ENCODE results near the gene PPP1R3G. TPM values are rescaled to one million over a fixed set of nuclear protein-coding genes. Genes with fewer than 3 reads are reported as not detected.
"Not testable (repeated sequence)": the region's sequence is repeated elsewhere in the genome, so short reads cannot be mapped to it uniquely, and the experiment has no call there.

PPP1R3G gene
- polyA plus RNA-seq (ENCODE audit: insufficient read length), result 1.8 TPM
- long read RNA-seq, donor 1, full-length matches to known transcripts, result 18 of 18 reads
- long read RNA-seq, donor 1, partial matches to known transcripts, result 0 of 18 reads
- long read RNA-seq, donor 1, other reads (novel, unspliced or antisense), result 0 of 18 reads
- long read RNA-seq, donor 2, full-length matches to known transcripts, result 9 of 9 reads
- long read RNA-seq, donor 2, partial matches to known transcripts, result 0 of 9 reads
- long read RNA-seq, donor 2, other reads (novel, unspliced or antisense), result 0 of 9 reads
- long read RNA-seq, donor 3, full-length matches to known transcripts, result 3 of 3 reads
- long read RNA-seq, donor 3, partial matches to known transcripts, result 0 of 3 reads
- long read RNA-seq, donor 3, other reads (novel, unspliced or antisense), result 0 of 3 reads
- long read RNA-seq, donor 4, full-length matches to known transcripts, result 2 of 49 reads
- long read RNA-seq, donor 4, partial matches to known transcripts, result 24 of 49 reads
- long read RNA-seq, donor 4, other reads (novel, unspliced or antisense), result 23 of 49 reads
- long read RNA-seq, donor 5, full-length matches to known transcripts, result 7 of 7 reads
- long read RNA-seq, donor 5, partial matches to known transcripts, result 0 of 7 reads
- long read RNA-seq, donor 5, other reads (novel, unspliced or antisense), result 0 of 7 reads
- long read RNA-seq, donor 6, full-length matches to known transcripts, result 8 of 117 reads
- long read RNA-seq, donor 6, partial matches to known transcripts, result 0 of 117 reads
- long read RNA-seq, donor 6, other reads (novel, unspliced or antisense), result 109 of 117 reads
- long read RNA-seq, donor 7, full-length matches to known transcripts, result 15 of 149 reads
- long read RNA-seq, donor 7, partial matches to known transcripts, result 129 of 149 reads
- long read RNA-seq, donor 7, other reads (novel, unspliced or antisense), result 5 of 149 reads
- long read RNA-seq, donor 8, full-length matches to known transcripts, result 8 of 8 reads
- long read RNA-seq, donor 8, partial matches to known transcripts, result 0 of 8 reads
- long read RNA-seq, donor 8, other reads (novel, unspliced or antisense), result 0 of 8 reads

DNA sequence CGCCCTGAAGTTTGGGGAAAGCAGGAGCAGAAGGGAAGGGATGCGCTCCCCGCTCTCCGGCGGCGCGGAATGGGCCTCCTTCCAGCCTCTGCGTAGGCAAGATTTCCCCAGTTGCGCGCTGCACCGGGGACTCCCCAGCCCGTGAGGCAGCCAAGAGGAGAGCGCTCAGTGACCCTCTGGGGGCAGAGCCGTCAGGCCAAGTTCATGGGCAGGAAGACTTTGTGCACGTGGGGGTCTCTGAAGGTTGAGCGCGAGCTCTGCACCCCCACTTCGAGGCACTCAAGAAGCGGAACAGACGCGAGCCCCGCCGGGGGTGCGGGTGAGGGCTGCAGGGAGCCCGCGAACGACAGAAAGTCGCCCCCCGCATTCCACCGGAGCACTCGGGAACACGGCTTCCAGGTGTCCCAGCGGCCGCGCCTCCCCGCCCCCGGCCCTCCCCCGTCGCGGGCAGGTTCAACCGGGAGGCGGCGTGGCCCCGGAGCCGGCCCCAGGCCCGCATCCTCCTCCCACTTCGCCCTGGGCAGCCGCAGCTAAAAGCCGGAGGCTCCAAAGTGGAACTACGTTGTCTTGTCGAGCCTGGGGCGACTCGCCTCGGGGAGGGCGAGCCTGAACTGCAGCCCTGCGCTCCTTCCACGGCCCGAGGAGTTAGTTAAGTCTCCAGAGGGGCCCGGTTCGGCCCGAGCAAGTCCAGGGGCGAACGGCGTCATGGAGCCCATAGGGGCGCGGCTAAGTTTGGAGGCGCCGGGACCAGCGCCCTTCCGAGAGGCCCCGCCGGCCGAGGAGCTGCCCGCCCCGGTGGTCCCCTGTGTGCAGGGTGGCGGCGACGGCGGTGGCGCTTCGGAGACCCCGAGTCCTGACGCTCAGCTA is at the start of gene PPP1R3G:
PPP1R3G (plus strand) TSS at position 561 of the 867 bp plus-strand sequence; CDS start at position 706, 145 bp downstream.
- peak; percentile 47 for DNase-seq

DNA sequence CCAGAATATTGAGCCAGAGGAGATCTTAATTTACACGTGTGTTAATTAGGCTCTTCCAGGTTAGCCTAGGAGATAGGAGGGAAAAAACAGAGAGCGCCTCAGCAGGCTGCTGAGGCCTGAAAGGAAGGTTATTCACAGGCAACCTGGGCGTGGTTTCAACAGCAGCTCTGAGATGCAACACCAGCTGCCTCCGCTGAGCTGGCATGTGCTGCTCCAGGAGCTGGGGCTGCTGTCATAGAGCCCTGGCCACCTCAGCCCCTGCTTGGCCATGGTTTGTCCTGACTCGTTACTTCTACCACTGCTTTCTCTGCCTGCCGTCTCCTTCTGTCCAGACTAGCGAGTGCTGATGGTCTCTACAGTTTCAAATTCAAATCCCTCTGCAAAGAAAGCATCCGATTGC is 48.9 kb upstream of the PPP1R3G start:
- no peak for DNase-seq

DNA sequence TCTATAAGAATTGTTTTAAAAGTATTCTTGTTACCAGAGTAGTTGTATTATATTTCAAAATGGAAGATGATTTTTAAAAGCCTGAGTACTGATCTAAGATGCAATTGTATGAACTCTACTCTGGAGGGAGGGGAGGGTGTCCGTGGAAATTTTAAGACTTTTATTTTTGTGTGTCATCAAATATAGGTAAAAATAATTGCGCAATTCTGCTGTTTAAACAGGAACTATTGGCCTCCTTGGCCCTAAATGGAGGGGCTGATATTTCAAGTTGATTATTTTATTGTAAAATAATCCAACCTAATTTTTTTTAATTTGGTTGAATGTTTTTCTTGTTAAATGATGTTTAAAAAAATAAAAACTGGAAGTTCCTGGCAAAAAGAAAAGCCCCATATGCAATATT is 43.2 kb upstream of the PPP1R3G start:
- DNase-seq, result no peak

DNA sequence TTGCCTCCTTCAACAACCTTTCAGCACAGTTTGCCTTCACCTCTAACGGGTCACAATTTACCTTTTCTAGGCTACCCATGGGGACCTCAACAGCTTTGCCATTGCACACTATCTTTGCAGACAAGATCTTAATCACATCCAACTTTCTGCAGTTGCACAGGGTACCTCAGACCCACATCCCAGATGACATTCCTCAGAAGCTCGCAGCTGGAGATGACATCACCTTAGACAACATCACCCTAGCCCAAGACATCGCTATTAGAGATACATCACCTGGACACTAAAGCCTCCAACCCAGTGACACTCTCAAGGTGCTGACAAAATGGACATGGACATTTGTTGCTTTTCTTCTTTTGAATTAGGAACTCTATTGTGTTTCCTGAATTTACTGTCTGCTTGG is 42.7 kb upstream of the PPP1R3G start:
- DNase-seq, result no peak

DNA sequence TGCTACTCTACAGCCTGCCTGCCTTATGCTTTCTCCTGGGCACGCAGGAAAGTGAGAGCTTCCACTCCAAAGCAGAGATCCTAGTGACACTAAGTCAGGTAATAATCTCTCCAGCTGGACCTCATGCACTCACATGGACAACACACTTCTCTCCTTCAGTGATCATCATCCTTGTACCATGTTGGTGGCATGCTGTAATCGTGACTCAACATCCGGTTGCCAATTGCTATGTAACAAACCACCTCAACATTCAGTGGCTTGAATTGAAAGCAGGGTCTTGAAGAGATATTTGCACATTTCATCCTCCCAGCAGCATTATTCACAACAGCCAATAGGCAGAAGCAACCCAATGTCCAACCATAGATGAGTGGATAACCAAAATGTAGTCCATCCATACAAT is 40.3 kb upstream of the PPP1R3G start:
- no peak for DNase-seq

DNA sequence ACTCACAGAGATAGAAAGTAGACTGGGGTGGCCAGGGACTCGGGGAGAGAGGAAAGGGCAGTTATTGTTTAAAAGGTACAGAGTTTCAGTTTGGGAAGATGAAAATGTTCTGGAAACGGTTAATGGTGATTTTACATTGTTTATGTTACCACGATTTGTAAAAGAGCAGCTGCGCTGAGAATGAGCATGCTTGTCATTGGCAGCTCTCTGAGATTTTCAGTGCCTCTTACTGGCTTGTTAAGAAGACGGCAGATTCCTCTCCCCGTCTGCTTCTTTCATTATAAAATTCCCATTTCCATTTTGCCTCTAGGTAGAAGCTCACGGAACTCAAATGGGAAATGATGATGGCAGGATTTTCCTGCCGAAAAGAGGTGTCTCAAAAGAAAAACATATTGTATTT is 39.7 kb upstream of the PPP1R3G start:
- DNase-seq, result no peak

DNA sequence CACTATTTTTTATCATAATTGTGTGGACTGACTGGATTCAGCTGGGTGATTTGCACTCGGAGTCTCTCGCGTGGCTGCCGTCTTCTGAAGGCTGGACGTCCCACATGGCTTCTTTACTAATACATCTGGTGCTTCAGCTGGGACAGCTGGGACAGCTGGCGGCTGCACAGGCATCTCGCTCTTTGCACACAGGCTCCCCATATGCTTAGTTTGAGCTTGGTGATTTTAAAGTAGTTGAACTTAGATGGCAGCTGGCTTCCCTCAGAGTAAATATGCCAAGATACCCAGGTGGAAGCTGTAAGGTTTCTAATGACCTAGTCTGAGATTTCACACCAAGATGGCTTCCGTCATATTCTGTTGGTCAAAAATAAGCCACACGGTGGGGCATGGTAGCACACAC is 38.7 kb upstream of the PPP1R3G start:
- no peak for DNase-seq

DNA sequence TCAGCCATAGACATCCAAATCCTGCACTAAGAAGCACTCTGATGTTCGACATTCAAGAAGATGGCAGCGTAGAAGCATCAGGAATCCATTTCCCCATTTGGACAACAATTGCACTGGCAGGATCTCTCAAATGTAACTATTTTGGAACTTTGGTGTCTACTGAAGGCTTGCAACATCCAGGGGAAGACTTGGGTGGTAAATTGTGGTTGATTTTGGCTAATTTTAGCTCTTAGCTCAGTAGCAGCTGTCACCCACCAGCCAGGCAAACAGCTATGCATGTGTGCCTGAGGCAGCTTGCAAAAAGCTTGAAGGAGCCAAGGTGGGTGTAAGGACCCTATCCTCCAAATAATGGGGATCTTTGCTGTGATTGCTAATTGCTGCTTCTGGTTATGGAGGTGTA is 35.1 kb upstream of the PPP1R3G start:
- no peak for DNase-seq

DNA sequence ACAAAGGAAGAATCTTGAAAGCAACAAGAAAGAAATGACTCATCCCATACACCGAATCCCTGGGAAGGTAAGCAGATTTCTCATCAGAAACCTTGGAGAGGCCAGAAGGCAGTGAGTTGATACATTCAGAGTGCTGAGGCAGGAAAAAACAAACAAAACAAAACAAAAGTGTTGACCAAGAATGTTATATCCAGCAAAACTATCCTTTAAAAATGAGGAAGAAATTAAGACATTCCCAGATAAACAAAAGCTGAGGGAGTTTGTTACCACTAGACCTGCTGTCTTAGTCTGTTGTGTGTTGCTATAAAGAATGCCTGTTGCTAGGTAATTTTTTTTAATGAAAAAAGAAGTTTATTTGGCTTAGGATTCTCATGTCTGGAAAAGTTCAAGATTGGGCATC is 33.7 kb upstream of the PPP1R3G start:
- DNase-seq, result no peak

DNA sequence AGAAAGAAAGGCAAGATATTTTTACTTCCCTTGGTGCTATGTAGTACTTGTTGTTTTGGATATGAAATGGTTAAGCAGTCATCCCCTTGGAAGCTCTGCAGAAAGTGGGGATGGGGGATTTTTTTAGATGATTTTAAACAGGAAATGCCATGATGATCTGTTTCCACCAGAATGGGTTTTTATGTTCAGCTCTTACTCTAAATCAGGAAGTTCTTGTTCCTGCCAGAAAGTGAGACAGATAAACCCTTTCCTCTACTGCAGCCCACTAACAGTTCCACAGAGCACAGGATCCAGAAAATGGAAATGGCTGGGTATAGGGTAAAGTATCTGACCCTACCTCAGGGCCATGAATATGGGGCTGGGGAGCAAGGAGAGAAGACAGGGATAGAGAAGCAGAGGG is 32.1 kb upstream of the PPP1R3G start:
- DNase-seq, result no peak

DNA sequence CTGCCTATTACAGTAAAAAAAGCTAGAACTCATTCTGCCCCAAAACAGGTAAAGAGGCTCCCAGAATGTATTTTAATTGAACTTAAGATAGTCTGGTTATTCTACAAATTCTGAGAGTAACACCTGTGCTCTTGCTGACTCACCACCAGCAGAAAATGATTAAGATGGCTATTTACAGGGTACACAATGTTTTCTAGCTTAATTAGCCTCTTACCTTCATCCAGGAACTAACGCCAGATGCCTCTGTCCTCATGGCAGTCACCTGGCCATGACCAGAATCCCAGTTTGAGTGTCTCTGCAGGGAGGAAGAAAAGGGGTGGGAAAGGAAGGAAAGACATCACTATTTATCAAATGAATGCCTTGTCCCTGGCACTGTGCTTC is 31.3 kb upstream of the PPP1R3G start:
- DNase-seq, result no peak

DNA sequence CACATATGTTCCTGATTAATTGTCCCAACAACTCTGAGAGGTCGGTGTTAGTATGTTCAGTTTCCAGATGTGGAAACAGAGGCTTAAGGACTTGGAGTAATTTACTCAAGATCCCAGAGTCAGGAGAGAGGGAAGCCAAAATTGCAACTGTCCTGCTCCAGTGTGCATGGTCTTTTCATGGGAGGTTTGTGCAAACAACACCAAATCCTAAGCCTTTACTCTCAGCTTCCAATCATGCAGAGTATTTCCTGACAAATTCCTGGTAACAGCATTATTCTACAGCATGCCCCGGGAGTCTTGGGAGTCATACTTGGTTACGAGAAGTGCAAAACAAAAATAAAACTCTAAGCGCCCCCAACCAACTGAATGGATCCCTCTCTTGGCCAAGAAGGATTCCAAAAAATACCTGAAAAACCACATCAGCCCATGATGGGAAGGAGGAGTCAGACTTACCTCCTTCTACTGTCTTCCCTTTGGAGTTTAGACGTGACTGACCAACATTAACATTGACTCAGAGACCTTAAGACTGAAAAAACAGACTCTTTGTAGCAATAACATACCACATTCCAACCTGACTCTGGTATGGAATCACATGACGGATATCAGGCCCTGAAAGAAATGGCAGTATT is 30.8 kb upstream of the PPP1R3G start:
- DNase-seq, result no peak

DNA sequence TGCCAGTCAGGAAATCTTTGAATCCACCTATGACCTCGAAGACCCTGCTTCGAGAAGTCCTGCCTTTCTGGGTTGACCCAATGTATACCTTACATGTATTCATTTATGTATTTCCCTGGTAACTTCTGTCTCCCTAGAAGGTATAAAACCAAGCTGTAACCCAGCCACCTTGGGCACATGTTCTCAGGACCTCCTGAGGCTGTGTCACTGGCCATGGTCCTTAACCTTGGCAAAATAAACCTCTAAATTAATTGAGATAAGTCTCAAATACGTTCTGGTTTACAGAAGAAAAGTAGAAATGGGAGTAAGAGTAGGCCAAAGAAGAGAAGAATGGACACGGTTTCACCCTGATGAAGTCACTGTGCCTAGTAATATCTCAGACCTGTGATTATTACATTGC is 30.0 kb upstream of the PPP1R3G start:
- no peak for DNase-seq

DNA sequence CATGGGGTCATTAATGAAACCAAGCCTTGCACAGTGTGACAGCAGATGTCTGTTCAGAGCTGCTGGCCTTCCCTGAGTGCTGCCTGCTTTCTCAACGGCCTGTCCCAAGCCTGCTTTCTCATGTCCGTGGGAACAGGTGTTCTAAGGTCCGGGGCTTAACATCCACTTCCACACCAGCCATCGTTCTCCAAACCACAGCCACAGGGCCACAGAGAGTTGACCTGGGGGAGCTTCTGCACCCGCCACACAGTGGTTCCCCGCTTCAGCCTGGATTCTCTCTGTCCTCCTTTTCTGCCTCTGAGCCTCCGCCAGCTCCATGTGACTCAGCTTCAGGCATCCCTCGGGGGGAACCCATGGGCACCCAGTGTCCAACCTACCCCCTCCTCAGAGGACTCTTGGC is 26.9 kb upstream of the PPP1R3G start:
- DNase-seq, result no peak

DNA sequence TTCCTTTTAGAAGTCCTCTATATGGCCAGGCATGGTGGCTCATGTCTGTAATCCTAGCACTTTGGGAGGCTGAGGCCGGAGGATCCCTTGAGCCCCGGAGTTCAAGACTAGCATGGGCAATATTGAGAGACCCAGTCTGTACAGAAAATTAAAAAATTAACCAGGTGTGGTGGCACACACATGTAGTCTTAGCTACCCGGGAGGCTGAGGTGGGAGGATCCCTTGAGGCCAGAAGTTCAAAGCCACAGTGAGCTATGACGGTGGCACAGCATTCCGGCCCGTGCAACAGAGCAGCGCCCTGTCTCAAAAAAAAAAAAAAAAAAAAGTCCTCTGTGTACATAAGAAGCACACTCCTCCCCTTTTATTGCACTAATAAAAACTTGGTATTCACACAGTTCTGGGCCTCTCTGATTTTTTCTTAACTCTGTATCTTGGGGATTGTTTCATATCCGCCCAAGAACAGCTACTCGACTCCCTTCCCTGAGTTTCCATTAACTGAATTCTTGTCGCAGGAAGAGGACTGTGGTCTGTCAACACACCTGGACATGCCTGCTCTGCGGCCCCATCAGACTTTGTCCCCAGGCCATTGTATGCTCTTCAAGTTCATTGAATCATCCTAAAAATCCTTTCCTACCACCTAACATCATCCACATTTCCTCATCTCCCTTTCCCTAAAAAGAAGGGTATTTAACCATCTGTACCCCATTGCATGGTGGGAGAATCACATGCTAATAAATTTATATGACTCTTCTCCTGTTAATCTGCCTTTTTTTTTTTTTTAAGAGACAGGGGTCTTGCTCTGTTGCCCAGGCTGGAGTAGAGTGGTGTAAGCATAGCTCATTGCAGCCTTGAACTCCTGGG is 25.9 kb upstream of the PPP1R3G start:
- DNase-seq, result no peak

DNA sequence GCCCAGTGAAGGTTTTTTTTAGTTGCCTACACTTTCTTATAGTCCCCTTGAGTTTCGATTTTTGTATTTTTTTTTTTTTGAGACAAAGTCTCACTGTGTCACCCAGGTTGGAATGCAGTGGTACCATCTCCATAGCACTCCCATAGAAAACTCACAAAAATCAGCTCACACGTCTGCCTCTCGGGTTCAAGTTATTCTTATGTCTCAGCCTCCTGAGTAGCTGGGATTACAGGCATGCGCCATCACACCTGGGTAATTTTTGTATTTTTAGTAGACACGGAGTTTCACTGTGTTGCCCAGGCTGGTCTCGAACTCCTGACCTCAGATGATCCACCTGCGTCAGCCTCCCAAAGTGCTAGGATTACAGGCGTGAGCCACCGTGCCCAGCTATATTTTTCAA is 24.7 kb upstream of the PPP1R3G start:
- not testable (repeated sequence) for DNase-seq

DNA sequence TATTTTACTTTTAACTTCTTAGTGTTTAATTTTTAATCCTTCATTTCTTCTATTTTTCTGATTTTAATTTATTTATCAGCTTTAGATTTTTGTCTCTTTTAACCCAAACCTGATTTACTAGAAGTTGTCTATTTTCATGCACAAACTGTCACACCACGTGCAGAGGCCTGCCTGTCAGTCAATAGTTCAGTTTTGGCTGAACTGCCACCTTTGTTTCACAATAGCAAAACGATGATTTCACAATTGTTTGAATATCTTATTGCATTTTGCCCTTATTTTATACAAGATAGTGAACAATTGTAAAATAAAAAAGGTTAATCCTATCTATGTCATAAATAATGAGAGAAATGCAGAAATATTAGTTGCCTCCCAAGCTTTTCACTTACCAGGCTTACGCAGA is 24.0 kb upstream of the PPP1R3G start:
- no peak for DNase-seq

DNA sequence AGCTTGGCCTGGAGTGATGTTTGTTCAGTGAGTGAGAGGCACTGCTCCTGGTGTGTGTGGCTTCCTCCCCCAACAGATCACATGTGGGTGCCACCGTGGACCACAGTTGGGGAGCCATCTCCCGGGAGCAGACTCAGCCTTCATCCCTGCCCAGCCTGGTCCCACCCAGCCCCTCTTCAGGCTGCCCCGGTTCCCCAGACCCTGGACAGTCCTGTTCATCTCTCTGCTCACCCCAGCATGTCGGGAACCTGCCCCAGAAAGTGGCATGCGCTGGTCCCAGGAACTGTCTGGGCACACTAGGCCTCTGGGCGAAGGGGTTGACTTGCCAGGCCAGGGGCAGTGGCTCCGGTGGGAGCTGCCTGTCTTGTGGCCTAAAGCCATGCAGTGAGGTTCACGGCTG is 21.5 kb upstream of the PPP1R3G start:
- no peak for DNase-seq

DNA sequence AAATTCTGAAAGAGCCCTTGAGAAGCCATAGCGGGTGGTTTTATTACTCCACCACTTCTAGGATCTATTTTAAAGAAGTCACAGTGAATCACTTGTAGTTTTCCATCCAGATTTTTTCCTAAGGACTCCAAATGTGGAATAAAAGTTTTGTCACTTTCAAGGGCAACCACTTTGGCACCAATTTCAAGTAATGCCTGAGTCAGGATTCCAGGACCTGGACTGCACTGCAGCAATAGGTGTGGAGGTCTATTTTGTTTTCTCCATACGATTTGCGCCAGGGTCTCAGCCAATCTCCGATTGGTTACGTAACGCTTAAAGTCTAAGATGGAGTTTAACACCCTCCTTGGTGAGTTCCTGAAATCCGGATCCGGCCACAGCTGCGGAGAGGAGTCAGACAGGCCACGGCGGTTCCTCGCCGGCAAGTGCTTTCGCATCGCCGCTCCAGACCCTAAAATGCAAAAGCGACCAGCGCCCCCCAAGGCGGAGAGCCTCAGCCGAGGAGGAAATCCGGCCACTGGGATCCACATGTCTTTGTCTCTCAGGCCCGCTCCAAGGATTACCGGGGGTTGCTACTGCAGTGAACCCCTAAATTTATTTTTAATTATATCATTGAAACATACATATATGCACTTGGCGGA is 18.6 kb upstream of the PPP1R3G start:
- no peak for DNase-seq

DNA sequence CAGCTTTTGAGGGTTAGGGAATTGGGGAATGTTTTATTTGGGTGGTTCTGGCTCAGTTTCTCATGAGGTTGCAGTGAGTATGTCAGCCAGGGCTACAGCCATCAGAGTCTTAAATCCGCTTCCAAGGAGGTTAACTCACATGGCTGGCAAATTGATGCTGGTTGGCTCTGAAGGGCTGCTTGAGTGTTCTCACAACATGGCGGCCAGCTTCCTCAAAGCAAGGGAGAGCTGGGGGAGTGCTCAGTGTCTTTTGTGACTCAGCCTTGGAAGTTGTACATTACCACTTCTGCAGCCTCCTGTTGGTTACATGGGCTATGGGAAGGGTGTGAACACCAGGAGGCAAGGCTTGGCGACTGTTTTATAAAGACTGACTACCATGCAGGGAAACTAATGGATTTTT is 17.8 kb upstream of the PPP1R3G start:
- no peak for DNase-seq
